OCI-LY1 (cell line): ENCODE data around the gene GRIK2.

Experiments used
- H2AFZ ChIP-seq: fragments of 200-600 bp; sonication (generic), shearing (Covaris generic); 2 replicates; pipeline ENCODE4 v1.6.0; 2014; ENCODE audit warnings: antibody characterized with exemption, mild to moderate bottlenecking, low read length
- H3F3A ChIP-seq: fragments of 200-600 bp; sonication (generic), shearing (Covaris generic); 2 replicates; pipeline ENCODE4 v1.6.0; 2014; ENCODE audit warnings: mild to moderate bottlenecking, antibody characterized with exemption, low read length, moderate library complexity; ENCODE audit not compliant: insufficient read depth
- H3K27ac ChIP-seq: fragments of 200-600 bp; sonication (generic); 2 replicates; pipeline ENCODE4 v1.5.1; 2014; ENCODE audit warnings: low read length, mixed run types, mild to moderate bottlenecking, low read depth; ENCODE audit not compliant: poor library complexity, severe bottlenecking
- H3K27me3 ChIP-seq: fragments of 200-600 bp; sonication (generic); 2 replicates; pipeline ENCODE4 v1.6.0; 2014; ENCODE audit warnings: antibody characterized with exemption, mild to moderate bottlenecking, low read length, moderate library complexity; ENCODE audit not compliant: insufficient read depth
- H3K36me3 ChIP-seq: fragments of 200-600 bp; sonication (generic); 2 replicates; pipeline ENCODE4 v1.6.1; 2014; ENCODE audit warnings: mild to moderate bottlenecking, antibody characterized with exemption, low read length, moderate library complexity, mixed read lengths; ENCODE audit not compliant: insufficient read depth
- H3K4me1 ChIP-seq: fragments of 200-600 bp; sonication (generic); 2 replicates; pipeline ENCODE4 v1.5.1; 2014; ENCODE audit warnings: mild to moderate bottlenecking, low read length, moderate library complexity; ENCODE audit not compliant: insufficient read depth, severe bottlenecking
- H3K4me2 ChIP-seq: fragments of 200-600 bp; sonication (generic), shearing (Covaris generic); 2 replicates; pipeline ENCODE4 v1.6.1; 2014; ENCODE audit warnings: low read length
- H3K4me3 ChIP-seq: fragments of 200-600 bp; sonication (generic); 2 replicates; pipeline ENCODE4 v1.5.1; 2014; ENCODE audit warnings: low read length, low read depth, mild to moderate bottlenecking, mixed read lengths; ENCODE audit not compliant: poor library complexity, severe bottlenecking
- H3K79me2 ChIP-seq: fragments of 200-600 bp; shearing (Covaris generic); 2 replicates; pipeline ENCODE4 v1.6.1; 2016; ENCODE audit warnings: mixed run types, low read length, mixed read lengths; ENCODE audit not compliant: insufficient read depth
- H3K9ac ChIP-seq: fragments of 200-600 bp; sonication (generic), shearing (Covaris generic); 2 replicates; pipeline ENCODE4 v1.6.1; 2014; ENCODE audit warnings: mild to moderate bottlenecking, low read length, mixed read lengths
- H3K9me2 ChIP-seq: fragments of 200-600 bp; sonication (generic), shearing (Covaris generic); 2 replicates; pipeline ENCODE4 v1.6.1; 2014; ENCODE audit warnings: low read depth, mild to moderate bottlenecking, low read length, mixed read lengths
- H3K9me3 ChIP-seq: fragments of 200-600 bp; shearing (Covaris generic); 2 replicates; pipeline ENCODE4 v1.6.1; 2014; ENCODE audit warnings: low read length, mixed read lengths
- H4K20me1 ChIP-seq: fragments of 200-600 bp; sonication (generic), shearing (Covaris generic); 2 replicates; pipeline ENCODE4 v1.6.0; 2016; ENCODE audit warnings: mild to moderate bottlenecking, low read length; ENCODE audit not compliant: insufficient read depth
- EZH2 ChIP-seq: fragments of 200-600 bp; sonication (generic), shearing (Covaris generic); IDR thresholded peaks from 2 replicates; pipeline ENCODE4 v1.8.0; 2017; ENCODE audit warnings: borderline replicate concordance, mixed run types, mild to moderate bottlenecking, antibody characterized with exemption, low read length, moderate library complexity, mixed read lengths
- TF ChIP-seq, protein P1 (sequence below): fragments of 200-600 bp; sonication (generic), shearing (Covaris generic); IDR thresholded peaks from 2 replicates; pipeline ENCODE4 v1.5.1; 2017; ENCODE audit warnings: mild to moderate bottlenecking, antibody characterized with exemption, low read length, moderate library complexity, mixed read lengths

The GRIK2 gene

DNA sequence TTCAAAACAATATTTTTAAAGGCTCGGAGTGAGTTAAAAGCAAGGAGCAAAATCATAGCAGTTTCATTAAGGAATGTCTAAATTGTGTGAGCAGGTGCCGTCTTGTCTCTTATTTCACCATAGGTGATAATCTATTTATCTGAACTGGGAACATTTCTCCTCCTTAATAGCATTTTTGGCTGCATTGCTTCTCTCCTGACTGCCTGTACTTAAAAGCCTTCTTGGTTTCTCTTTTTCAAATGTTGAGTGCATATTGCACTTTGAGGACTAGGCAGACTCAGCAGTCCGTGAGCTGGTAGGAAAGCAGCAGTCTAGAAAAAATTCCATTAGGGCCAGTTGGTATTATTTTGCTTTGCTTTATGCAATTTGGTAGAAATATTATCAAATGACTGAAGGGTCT, 645.9 kb downstream of the GRIK2 start:
- Histone ChIP-seq H3K9ac (no peak overlapping the region), H3K4me3 (no peak overlapping the region), H2AFZ (no peak overlapping the region), H3K36me3 (no peaks in the 10 kb centered on the region), H3K9me3 (no peaks in the 10 kb centered on the region), H4K20me1 (no peaks in the 10 kb centered on the region), H3K79me2 (no peaks in the 10 kb centered on the region), H3K27ac (no peak overlapping the region), H3F3A (no peaks in the 10 kb centered on the region), H3K27me3 (no peaks in the 10 kb centered on the region), H3K4me1 (no peaks in the 10 kb centered on the region), H3K4me2 (no peak overlapping the region), H3K9me2 (no peaks in the 10 kb centered on the region)
- TF ChIP-seq, protein P1, sequence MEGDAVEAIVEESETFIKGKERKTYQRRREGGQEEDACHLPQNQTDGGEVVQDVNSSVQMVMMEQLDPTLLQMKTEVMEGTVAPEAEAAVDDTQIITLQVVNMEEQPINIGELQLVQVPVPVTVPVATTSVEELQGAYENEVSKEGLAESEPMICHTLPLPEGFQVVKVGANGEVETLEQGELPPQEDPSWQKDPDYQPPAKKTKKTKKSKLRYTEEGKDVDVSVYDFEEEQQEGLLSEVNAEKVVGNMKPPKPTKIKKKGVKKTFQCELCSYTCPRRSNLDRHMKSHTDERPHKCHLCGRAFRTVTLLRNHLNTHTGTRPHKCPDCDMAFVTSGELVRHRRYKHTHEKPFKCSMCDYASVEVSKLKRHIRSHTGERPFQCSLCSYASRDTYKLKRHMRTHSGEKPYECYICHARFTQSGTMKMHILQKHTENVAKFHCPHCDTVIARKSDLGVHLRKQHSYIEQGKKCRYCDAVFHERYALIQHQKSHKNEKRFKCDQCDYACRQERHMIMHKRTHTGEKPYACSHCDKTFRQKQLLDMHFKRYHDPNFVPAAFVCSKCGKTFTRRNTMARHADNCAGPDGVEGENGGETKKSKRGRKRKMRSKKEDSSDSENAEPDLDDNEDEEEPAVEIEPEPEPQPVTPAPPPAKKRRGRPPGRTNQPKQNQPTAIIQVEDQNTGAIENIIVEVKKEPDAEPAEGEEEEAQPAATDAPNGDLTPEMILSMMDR = no peak
- TF ChIP-seq EZH2 = no peak

DNA sequence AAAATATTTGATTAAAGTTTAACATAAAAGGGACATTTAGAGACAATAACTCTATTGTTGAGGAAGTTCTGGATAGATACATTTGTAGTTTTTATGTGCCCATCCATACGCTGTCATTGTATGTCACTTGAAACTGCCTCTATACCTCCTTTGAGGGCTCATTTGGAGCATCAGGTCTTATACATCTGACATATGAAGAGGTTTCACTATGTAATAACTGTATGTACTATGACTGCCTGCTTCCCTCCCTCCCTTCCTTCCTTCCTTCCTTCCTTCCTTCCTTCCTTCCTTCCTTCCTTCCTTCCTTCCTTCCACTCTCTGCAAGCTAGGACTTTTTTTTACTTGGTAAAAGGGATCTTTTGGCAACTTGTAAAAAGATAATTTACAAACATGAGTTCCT, 657.5 kb downstream of the GRIK2 start:
- Histone ChIP-seq H3K27me3 (no peaks in the 10 kb centered on the region), H3K9me2 (no peaks in the 10 kb centered on the region), H3K9me3 (no peaks in the 10 kb centered on the region), H3K4me3 (no peak overlapping the region), H3K9ac (no peak overlapping the region), H3K4me1 (no peaks in the 10 kb centered on the region), H3F3A (no peaks in the 10 kb centered on the region), H2AFZ (no peak overlapping the region), H3K79me2 (no peaks in the 10 kb centered on the region), H3K4me2 (no peak overlapping the region), H3K36me3 (no peaks in the 10 kb centered on the region), H3K27ac (no peak overlapping the region), H4K20me1 (no peaks in the 10 kb centered on the region)
- TF ChIP-seq, protein P1 = no peak
- no peak for TF ChIP-seq EZH2

DNA sequence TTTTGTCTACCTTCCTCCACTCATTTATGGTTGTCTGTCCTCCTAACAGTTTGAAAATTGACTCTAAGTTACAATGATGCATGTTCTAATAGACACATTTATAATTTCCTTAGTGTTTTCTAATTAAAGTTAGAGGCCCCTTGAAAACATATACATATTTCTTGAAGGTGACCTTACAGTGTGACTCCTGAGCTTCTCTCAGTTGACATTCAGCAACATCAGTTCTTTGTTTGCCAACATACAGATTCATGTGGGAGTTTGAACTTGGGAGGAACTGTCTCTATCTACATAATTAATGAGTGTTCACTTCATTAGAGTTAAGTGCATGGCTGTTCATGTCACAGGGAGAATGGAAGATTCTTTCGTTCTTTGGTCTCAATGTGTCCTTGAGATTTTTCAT, 658.2 kb downstream of the GRIK2 start:
- TF ChIP-seq, protein P1 = no peak
- no peak for TF ChIP-seq EZH2
- Histone ChIP-seq H3K27me3 (no peaks in the 10 kb centered on the region), H3K4me2 (no peak overlapping the region), H3K9me3 (no peaks in the 10 kb centered on the region), H3K36me3 (no peaks in the 10 kb centered on the region), H3K4me3 (no peak overlapping the region), H3F3A (no peaks in the 10 kb centered on the region), H3K9me2 (no peaks in the 10 kb centered on the region), H4K20me1 (no peaks in the 10 kb centered on the region), H3K4me1 (no peaks in the 10 kb centered on the region), H3K27ac (no peak overlapping the region), H3K9ac (no peak overlapping the region), H2AFZ (no peak overlapping the region), H3K79me2 (no peaks in the 10 kb centered on the region)
